ENCODE results near the gene ADD3.

The ADD3 gene

DNA sequence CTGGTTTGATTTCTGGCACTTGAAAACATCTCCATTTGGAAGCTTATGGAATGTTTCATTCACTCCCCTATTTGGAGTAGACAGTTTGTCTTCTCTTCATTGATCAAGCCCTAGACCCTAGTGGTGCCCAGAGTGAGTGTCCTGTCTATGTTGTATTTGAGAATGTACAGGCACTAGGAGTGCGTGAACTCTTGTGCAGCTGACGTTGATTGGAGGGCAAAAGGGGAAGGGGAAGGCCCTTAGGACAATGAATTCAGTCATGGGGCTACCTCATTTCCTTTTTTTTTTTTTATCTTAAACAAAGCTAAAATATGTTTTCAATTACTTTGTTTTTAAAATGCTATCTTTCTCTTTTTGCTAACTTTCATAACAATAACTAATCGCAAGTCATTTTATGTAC lies 66.5 kb downstream of the ADD3 start:
- DNase-seq: no peak

DNA sequence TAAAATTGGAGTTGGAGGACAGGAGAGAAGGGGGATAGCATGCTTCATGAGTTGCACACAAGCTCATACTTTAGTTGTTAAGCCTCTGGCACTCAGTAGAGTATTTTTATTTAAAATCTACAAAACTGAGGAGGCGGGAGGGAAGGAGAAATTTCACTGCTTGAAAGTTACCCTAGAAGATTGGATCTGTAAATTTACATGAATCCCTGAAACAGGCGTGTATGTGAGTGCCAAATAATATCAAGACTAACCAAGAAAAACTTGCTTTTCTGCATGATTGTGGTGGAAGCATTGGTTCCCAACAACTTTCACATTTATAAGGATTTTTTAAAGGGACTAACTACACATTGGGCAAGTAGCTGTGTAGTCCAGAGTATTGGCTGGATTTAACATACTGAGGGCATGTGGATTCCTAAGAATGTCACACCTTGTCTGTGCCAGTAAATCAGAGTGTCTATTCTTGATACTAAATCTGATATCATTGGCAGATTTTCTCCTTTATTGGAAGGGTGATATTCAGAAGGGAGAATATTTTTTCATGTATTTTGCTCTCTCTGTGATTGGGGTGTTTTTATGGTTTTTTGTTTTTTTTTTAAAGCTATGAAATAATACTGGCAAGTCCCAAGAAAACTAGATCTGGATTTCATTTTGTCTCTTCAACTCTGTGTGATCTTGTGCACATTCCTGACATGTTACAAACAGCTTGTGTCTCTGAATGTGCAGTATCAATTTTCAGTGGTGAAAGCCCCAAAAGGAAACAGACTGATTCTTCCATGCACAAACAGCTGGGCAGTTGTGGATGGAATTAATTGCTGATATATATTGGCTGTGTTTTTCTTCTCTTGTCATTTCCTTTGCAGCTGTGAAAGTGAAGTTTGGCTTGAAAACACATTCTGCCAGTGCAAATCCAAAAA lies 67.2 kb downstream of the ADD3 start:
- no peak for DNase-seq

DNA sequence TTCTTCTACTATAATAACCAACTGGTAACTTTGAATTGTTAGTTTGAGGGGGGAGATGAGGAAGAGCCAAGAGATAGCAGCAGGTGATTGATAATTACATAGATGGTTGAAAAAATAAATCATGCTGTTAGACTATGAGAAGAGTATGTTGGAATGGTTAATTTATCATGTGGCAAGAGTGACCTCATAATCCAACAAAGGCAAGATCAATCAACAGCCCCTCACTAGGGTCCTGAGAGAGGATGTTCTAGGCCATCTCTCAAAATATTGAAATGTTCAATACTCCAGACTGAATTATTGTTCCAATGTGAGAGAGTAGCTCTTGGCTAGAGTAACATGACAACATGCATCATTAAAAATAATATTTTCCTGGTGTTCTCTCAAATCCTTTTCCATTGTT lies 67.9 kb downstream of the ADD3 start:
- no peak for DNase-seq

- DNase-seq: no peak
Observed at GRCh38 chr10:110076559-110077318, 69.0 kb downstream of the ADD3 start.

DNA sequence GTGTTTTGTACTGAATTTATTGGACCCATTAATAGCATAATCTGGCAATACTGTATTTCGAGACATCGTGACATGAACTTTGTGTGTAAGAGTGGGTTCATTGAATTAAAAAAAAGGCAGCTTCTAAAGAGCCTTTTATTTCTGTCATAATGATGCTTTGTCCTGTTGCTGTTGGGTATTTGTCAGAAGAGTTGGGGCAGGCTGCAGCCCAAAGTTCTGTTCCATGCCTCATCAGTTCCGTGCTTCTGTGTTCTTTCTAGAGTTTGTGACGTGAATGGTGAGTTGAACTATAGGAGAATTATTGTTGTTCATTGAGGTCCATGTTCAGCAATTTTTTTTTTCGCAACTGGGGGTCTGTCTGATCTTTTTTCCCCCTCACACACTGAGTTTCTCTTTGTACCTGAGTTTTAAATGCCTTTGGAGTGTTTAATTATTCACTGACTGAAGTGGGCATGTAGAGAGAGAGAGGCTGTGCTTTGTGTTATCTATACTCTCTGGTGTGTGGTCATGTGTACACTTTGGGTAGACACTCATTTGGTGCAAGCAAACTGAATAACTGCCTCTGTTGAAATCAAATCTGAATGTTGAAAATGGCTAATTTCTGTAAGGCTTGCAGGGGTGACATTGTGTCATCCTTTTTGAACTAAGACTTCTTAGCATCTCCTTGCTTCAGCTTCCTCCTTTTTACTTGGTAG lies 69.8 kb downstream of the ADD3 start:
- DNase-seq: no peak

GRCh38 chr10:110078317-110078716 lies 70.5 kb downstream of the ADD3 start:
- DNase-seq: no peak

- no peak for DNase-seq
Observed at GRCh38 chr10:110081911-110082310, 74.1 kb downstream of the ADD3 start.

- no peak for DNase-seq
Observed at GRCh38 chr10:110083884-110084283, 76.1 kb downstream of the ADD3 start.

DNA sequence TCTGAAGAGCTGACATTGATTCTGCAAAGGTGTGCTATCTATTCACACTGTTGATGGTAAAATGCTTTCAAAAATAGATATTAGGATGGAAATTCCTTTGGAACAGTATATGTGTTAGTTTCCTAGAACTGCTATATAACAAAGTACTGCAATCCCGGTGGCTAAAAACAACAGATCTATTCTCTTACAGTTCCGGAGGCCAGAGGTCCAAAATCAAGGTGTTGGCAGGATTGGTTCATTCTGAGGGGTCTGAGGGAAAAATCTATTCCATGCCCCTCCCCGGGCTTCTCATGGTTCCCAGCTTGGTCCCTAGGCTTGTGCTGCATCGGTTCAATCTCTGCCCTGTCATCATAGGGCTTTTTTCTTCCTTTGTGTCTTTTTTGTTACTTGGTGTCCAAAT lies 79.9 kb downstream of the ADD3 start:
- DNase-seq: no peak

- DNase-seq: no peak
Observed at GRCh38 chr10:110088367-110089104, 80.8 kb downstream of the ADD3 start.

- no peak for DNase-seq
Observed at GRCh38 chr10:110091830-110092229, 84.0 kb downstream of the ADD3 start.

GRCh38 chr10:110093722-110094121 lies 85.9 kb downstream of the ADD3 start:
- DNase-seq: no peak

GRCh38 chr10:110094786-110095185 lies 87.0 kb downstream of the ADD3 start:
- DNase-seq: no peak

DNA sequence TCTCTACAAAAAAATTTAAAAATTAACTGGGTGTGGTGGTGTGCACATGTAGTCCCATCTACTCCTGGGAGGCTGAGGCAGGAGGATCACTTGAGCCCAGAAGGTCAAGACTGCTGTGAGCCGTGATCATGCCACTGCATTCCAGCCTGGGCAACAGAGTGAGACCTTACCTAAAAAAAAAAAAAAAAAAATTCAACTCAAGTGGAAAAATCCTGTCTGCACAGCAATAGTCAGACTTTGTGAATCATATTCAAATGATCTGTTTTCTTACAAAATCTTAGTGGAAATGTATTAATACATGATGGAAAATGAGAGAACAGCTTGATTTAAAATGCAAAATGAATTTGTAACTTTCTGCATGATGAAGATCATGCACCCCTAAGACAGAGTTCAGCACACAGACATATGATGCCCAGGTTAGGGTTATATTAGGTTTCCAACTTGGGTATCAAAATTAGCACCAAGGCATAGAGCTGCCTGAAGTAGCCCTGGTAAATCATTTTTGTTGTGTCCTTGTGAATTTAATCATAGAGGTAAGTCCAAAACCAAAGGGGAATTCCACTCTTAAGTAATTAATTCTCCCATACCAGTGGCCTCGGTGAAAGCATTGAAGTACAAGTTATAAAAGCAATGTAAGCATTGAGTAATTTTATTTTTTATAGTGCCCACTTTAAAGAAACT lies 93.8 kb downstream of the ADD3 start:
- DNase-seq: no peak

GRCh38 chr10:110103921-110104461 lies 96.2 kb downstream of the ADD3 start:
- DNase-seq: no peak

DNA sequence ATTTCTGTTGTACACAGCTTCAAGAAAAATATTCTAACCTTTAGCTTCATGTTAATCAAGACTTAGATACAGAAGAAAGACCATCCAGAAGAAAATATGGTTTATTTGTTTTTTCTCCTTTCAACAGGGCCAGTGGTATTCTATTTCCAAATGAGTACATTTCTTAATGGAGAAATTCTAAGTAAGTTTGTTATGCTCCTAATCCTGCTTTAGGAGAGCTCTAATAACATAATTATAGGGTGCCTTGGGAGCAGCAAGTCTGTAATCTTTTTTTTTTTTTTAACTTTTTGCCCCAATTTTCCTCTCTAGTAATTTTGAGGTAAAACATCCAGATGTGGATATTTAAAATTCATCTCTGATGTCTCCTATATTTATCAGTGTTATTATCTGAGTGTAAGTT lies 98.1 kb downstream of the ADD3 start:
- no peak for DNase-seq

DNA sequence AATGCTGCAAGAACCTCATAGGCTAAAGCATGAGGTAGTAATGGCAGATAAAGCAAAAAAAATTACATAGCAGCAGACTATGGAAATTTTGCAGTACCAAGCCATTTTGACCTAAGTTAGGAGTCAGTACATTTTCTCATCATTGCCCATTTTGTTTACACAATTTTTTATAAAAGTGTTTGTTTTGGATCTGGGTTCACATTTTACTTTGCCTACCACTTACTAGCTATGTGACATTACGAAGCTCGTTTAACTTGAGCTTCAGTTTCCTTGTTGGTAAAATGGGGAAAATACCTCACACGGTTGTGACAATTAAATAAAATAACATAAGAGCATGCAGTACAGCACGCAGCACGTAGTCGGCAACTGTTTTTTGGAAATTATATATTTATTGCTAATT lies 99.6 kb downstream of the ADD3 start:
- no peak for DNase-seq

DNA sequence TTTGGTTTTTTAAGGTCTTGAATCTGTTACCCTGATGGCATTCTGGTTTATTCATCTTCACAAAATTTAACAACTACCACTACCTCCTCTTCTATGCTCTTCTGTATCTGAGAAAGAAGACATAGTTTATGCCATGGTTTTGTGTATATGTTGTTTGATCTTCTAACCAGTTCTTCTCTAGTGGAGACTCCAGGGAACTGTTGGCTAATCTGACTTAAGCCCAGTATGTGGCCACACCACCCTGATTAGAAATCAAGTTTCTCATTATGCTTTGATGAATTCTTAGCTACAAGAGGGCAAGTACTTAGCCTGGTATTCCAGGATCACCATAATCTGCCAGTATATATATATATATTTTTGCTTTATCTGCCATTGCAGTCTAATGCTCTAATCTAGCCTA lies 100.1 kb downstream of the ADD3 start:
- DNase-seq: no peak

GRCh38 chr10:110109511-110109910 lies 101.7 kb downstream of the ADD3 start:
- no peak for DNase-seq

DNA sequence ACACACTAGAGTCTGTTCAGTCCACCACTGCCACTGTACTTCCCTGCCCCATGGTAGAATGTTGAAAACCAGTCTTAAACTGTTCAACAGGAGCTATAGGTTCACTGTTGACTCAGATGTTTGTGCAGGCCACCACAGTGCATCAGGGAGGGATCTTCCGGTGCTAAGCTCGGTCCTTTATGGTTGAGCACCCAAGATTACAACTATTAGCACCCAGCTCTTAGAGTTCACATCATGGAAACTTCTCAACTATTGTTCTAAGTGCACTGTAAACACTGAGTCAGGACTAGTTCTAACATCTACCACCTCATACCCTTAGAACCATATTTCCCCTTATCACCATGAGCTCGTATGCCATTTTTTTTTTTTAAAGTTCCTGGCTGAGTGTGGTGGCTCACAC lies 102.6 kb downstream of the ADD3 start:
- no peak for DNase-seq

DNA sequence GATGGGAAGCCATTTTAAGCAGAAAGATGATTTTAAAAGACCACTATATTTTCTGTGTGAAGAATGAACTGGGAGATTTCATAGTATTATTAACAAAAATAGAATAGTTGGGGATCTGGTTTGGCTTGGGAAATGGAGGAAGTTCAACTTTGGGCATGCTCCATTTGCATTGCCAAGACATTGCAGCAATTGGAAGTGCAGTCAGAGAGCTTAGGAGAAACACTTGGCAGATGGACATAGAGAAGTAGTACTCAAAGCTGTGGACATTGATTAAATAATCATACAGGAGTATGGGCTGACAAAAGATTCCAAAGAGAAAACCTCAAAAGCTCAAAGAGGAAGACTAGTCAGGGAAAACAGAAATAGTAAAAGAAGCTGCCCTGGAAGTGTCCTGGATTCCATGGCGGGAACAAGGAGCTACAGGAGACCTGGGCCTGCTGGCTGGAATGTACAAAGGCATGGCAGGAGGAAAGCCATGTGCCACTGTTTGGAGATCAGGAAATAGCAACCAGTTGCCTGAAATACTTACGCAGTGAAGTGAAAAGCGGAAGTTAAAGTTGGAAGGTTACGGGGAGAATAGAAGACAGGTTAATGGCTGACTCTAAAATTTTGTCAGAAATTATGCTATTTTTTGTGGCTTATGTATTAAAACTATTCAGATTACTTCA lies 106.0 kb downstream of the ADD3 start:
- DNase-seq: no peak
